ENCODE measurements around the gene LECT2. TPM values are rescaled to one million over a fixed set of nuclear protein-coding genes. Genes with fewer than 3 reads are reported as not detected.

Gene LECT2
- total and polyA plus RNA-seq, 10 of the 15 experiments (the other 5 are each of a cell fraction or from before 2014, with no cell fraction given), result not detected

- RAD21 ChIA-PET (ENCODE audit: unreplicated experiment), result no interaction called here
- H3K4me3 ChIP-seq, result no peak overlapping the region
- H3K79me2 ChIP-seq (ENCODE audit: control insufficient read depth, insufficient read depth, low read length), result no peaks in the 10 kb centered on the region
- H3K9ac ChIP-seq (ENCODE audit: control insufficient read depth, insufficient read depth, low read length), result no peak overlapping the region
- no peaks in the 10 kb centered on the region for H3K4me1 ChIP-seq (ENCODE audit: control insufficient read depth, insufficient read depth, low read length)
- peaks cover 0 to 5% of the 10 kb centered on the region in 2 experiments; a peak in 1 of 4 replicates for H3K27me3 ChIP-seq (replicated peaks in 1 of 2; ENCODE audit: control insufficient read depth in 2 of 2, insufficient read depth in 2 of 2, low read length in 1 of 2)
- POLR2A ChIA-PET, result no interaction called here
- H2AFZ ChIP-seq (ENCODE audit: control insufficient read depth, low read depth, low read length), result no peak overlapping the region
- in situ Hi-C loops (cut with MboI), result no loop called here
- intact Hi-C loops (cut with micrococcal nuclease; ENCODE audit: unreplicated experiment), result no loop called here
- H3K4me2 ChIP-seq (ENCODE audit: control insufficient read depth, insufficient read depth), result no peak overlapping the region
- BruUV-seq (replicated peaks), result no TSS peak
- H3K9me3 ChIP-seq (replicated peaks; ENCODE audit: control insufficient read depth, insufficient read depth, low read length), result no peaks in the 10 kb centered on the region
- FAIRE-seq (no peak), DNase-seq (ENCODE audit: low read depth, low spot score) (no peak), ATAC-seq (no peak)
- no peak for TF ChIP-seq MYB (IDR thresholded peaks at IDR 0.05; ENCODE audit: borderline replicate concordance, low read depth, low read length)
- no peak for TF ChIP-seq CHD2 (IDR thresholded peaks at IDR 0.05; ENCODE audit: borderline replicate concordance, low read depth, low read length)
- no peak for TF ChIP-seq E2F4 (IDR thresholded peaks at IDR 0.05; ENCODE audit: low read depth, low read length)
- no peak for TF ChIP-seq NFYA (IDR thresholded peaks at IDR 0.05; ENCODE audit: borderline replicate concordance, low read depth, low read length)
- no peak for TF ChIP-seq ZNF24 (IDR thresholded peaks at IDR 0.05)
- TF ChIP-seq ATF2 (IDR thresholded peaks at IDR 0.05; ENCODE audit: low read length), result no peak
- TF ChIP-seq MTA3 (IDR thresholded peaks at IDR 0.05; ENCODE audit: borderline replicate concordance, low read length), result no peak
- TF ChIP-seq PML (IDR thresholded peaks at IDR 0.05; ENCODE audit: low read length), result no peak
- TF ChIP-seq CBX3 (IDR thresholded peaks at IDR 0.05; ENCODE audit: borderline replicate concordance, low read depth), result no peak
- H3K27ac ChIP-seq (ENCODE audit: control insufficient read depth, insufficient read depth), result no peak overlapping the region
- no peaks in the 10 kb centered on the region for H4K20me1 ChIP-seq (ENCODE audit: control insufficient read depth, insufficient read depth)
- no peaks in the 10 kb centered on the region for H3K36me3 ChIP-seq (ENCODE audit: control insufficient read depth in 2 of 2, insufficient read depth in 2 of 2, low read length in 1 of 2)
- CTCF ChIA-PET, result no interaction called here
- SMC1A ChIA-PET (ENCODE audit: uncharacterized antibody, unreplicated experiment), result no interaction called here
- WGBS (ENCODE audit: insufficient coverage, insufficient replicate concordance, low lambda C conversion rate, missing lambda C conversion rate), result 39% methylated on average over 3 of the region's 3 CpGs
These were observed 10.7 kb upstream of the LECT2 start for GRCh38 chr5:135965504-135965903.
